Suprapubic skin (tissue), 3 donors: ENCODE measurements around the gene CCBE1.

Experiments used
- CTCF ChIP-seq, 2 donors: fragments of 200-600 bp in 1 of 2; fragments of 450-650 bp in 1 of 2; sonication (generic) in 1 of 2; IDR thresholded peaks; one replicate each; pipeline ENCODE4 v1.5.1; 2016 to 2019; ENCODE audit warnings: antibody characterized with exemption in 2 of 2, mild to moderate bottlenecking in 1 of 2, moderate library complexity in 1 of 2
- POLR2A ChIP-seq, 2 donors: fragments of 450-650 bp; IDR thresholded peaks; one replicate each; pipeline ENCODE4 v1.6.1; 2017; ENCODE audit warnings: antibody characterized with exemption in 2 of 2, mild to moderate bottlenecking in 2 of 2, moderate library complexity in 2 of 2

- TF ChIP-seq POLR2A (IDR thresholded peaks at IDR 0.05) = no peak
- TF ChIP-seq CTCF (IDR thresholded peaks at IDR 0.05) = no peak
Observed at GRCh38 chr18:59536166-59536565, 161.1 kb downstream of the CCBE1 start.
